Middle frontal gyrus (tissue), 1 donor: ENCODE measurements around the gene RBM28.

Experiments used
- DNase-seq: peaks from one replicate; pipeline ENCODE4 v3.0.0-alpha.2; 2015; ENCODE audit warnings: low spot score; ENCODE audit errors: extremely low spot score

Gene RBM28

DNA sequence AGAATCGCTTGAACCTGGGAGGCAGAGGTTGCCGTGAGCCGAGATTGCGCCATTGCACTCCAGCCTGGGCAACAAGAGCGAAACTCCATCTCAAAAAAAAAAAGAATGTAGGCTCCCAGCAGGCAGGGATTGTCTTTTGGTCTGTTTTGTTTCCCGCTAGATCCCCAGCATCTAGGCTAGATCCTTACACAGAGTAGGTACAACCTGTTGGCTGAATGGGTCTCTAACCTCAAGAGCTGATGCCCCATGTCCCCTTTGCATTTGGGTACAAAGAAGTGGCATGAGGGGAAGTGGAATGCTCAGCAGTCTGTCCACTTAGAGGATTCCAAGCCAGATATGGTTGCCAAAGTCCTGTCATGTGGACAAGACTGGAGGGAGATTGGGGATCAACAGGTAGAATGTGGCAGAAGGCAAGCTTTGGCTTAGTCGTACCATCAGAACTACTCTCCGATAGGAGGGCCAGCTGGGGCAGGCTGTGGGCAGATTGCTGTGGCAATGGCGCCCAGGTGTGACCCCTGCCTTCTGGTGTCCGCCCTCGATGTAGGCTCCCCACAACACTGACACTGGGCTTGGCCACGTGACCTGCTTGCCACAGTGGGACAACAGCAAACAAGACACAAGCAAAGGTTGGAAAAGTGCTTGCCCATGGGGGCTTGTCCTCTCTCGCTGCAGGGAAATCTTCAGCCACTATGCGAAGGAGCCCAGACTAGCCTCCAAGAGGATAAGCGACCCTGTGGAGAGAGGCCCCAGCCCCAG lies 81.3 kb downstream of the RBM28 start:
- no peak for DNase-seq

DNA sequence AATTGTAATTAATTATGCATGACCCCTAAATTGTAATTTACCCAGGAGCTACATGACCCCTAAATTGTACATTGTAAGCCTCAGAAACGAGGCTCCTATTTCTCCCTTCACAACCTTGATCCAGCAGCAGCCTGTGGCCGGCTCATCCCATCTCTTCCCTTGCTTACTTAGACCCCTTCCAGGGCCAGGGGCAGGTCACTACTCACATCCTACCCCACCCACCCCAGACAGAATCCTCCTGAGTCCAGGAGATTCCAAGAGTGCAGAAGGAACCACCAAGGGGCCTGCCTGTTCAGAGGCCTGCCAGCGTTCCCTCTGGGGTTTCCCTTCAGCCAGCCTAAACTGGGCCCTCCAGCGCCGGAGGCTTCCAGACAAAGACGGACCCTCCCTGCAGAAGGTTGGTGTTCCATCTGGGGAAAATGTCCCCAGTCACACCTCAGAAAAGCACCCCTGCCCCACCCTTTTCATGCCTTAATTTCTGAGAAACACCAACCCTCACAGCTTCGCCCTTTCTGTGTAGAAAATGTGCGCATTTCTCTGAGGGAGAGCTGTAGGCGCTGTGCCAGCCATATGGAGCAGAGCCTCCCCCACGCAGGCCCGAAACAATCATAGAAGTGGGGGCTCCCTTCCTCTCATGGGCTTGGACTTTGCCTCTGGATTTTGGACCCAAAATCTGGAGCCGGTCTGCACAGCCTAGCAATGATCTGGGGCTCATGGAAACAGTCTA lies 83.5 kb downstream of the RBM28 start:
- no peak for DNase-seq

DNA sequence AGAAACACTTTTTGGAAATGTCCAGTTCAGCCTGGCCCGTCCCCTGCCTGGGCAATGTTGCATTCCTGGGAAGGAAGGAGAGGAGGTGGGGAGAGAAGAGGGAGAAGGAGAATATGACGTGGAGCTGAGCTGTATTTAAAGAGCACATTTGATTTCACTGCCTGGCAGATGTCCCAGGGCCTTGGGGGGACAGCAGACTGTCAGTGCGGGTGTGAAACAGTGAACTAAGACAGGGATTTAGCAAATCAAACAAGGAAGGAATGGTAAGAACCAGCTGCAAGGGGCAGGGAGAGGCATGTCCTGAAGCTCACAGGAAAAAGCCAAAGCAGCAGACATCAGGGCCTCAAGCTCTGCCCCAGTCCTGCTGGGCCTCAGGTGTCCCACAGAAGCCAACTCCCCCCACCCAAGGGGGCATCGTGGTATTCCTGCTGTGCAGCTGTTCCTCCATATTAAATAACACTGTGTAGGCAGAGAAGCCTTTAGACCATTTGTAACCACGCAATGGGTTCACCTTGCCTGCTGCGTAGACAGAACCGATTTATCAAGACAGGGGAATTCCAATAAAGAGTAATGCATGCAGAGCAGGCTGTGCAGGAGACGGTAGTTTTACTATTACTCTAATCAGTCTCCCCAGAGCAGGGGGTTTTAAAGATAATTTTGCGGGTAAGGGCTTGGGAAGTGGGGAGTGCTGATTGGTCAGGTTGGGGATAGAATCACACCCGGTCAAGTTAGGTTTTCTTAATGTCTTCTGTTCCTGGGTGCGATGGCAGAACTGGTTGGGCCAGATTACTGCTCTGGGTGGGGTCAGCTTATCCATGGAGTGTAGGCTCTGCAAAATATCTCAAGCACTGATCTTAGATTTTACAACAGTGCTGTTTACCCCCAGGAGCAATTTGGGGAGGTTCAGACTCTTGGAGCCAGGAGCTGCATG lies 84.3 kb downstream of the RBM28 start:
- no peak for DNase-seq

DNA sequence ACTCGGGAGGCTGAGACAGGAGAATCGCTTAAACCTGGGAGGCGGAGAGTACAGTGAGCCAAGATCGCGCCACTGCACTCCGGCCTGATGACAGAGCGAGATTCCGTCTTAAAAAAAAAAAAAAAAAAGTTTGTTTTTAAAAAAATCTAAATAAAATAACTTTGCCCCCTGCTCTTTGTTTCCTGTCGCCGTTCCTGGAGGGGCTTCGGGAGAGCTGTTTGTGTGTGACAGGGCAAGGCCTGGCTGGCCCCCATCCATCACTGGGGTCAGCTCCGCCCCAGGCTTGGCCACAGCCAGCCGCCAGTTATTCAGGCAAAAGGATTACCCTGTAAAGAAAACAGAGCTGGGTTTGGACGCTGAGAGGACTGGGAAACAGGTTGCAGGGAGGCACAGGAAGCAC lies 86.2 kb downstream of the RBM28 start:
- no peak for DNase-seq

DNA sequence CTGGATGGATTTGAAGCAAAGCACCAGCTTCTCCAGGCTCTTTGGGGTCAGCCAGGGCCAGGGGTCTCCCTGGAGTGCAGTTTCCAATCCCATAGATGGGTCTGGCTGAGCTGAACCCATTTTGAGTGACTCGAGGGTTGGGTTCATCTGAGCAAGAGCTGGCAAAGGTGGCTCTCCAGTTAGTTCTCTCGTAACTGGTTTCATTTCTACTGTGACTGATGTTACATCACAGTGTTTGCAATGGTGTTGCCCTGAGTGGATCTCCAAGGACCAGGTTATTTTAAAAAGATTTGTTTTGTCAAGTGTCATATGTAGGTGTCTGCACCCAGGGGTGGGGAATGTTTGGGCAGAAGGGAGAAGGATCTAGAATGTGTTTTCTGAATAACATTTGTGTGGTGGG lies 88.4 kb downstream of the RBM28 start:
- no peak for DNase-seq

DNA sequence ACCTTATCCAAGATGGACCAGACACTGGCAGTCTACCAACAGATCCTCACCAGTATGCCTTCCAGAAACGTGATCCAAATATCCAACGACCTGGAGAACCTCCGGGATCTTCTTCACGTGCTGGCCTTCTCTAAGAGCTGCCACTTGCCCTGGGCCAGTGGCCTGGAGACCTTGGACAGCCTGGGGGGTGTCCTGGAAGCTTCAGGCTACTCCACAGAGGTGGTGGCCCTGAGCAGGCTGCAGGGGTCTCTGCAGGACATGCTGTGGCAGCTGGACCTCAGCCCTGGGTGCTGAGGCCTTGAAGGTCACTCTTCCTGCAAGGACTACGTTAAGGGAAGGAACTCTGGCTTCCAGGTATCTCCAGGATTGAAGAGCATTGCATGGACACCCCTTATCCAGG lies 89.2 kb downstream of the RBM28 start:
- no peak for DNase-seq

DNA sequence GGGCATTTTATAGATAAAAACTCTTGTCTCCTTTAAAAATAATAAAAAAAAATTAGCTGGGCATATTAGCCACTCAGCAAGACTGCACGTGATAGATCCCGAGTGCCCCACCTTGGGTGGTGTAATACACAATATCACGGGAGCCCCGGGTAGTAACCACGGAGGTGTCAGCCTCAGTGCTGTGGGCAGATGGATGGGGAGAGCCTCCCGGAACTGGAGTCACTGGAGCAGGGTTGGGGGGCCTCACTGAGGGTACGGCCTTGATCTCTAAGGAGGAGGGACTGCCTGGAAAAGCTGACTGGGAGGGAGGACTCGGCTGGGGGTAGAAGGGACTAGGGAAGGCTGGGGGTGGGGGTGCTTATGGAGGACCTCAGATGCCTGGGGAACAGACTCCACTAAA lies 90.0 kb downstream of the RBM28 start:
- no peak for DNase-seq

DNA sequence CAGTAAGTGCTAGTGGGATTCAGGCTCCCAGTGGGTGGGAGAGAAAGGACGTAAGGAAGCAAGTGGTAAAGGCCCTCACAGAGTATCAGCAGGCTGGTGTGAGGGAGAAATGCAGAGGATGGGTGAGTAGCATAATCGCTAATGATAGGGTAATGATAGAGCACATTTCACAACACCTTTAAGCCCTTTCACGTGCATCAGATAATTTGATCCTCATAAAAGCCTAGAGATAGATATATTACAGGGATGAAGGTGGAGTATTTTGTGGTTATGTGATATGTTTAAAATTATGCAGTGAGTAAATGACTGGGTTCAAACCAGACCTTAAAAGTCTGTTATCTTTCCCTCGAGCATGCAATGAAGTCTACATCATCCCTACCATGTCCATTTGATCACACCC lies 92.4 kb downstream of the RBM28 start:
- DNase-seq: no peak
